Measurements from ENCODE around the gene LRRC39.
"Not testable (repeated sequence)": the region's sequence is repeated elsewhere in the genome, so short reads cannot be mapped to it uniquely, and the experiment has no call there.

LRRC39 gene

GRCh38 chr1:100178091-100178490 lies at the start of gene LRRC39:
LRRC39 (minus strand) TSS chr1:100178256; CDS start chr1:100168516, 9,740 bp downstream.
- DNase-seq (ENCODE audit: low read depth): no peak

- DNase-seq (ENCODE audit: low read depth): no peak
Measured at GRCh38 chr1:100222428-100222827, 44.4 kb upstream of the LRRC39 start.

GRCh38 chr1:100219883-100220282 lies 41.8 kb upstream of the LRRC39 start:
- no peak for DNase-seq (ENCODE audit: low read depth)

GRCh38 chr1:100219457-100219856 lies 41.4 kb upstream of the LRRC39 start:
- DNase-seq (ENCODE audit: low read depth): no peak

- DNase-seq (ENCODE audit: low read depth): no peak
Measured at GRCh38 chr1:100217834-100218233, 39.8 kb upstream of the LRRC39 start.

- no peak for DNase-seq (ENCODE audit: low read depth)
Measured at GRCh38 chr1:100215101-100215500, 37.0 kb upstream of the LRRC39 start.

GRCh38 chr1:100213141-100213540 lies 35.1 kb upstream of the LRRC39 start:
- no peak for DNase-seq (ENCODE audit: low read depth)

- DNase-seq (ENCODE audit: low read depth): no peak
Measured at GRCh38 chr1:100206301-100206700, 28.2 kb upstream of the LRRC39 start.

- DNase-seq (ENCODE audit: low read depth): not testable (repeated sequence)
Measured at GRCh38 chr1:100205593-100205992, 27.5 kb upstream of the LRRC39 start.

GRCh38 chr1:100205103-100205502 lies 27.0 kb upstream of the LRRC39 start:
- not testable (repeated sequence) for DNase-seq (ENCODE audit: low read depth)

- DNase-seq (ENCODE audit: low read depth): not testable (repeated sequence)
Measured at GRCh38 chr1:100202703-100203102, 24.6 kb upstream of the LRRC39 start.

GRCh38 chr1:100200060-100200459 lies 22.0 kb upstream of the LRRC39 start:
- not testable (repeated sequence) for DNase-seq (ENCODE audit: low read depth)

GRCh38 chr1:100198596-100198995 lies 20.5 kb upstream of the LRRC39 start:
- no peak for DNase-seq (ENCODE audit: low read depth)

GRCh38 chr1:100188617-100189016 lies 10.6 kb upstream of the LRRC39 start:
- peak; percentile 59 for DNase-seq (ENCODE audit: low read depth)

GRCh38 chr1:100187912-100188311 lies 9.9 kb upstream of the LRRC39 start:
- peak; percentile 9 for DNase-seq (ENCODE audit: low read depth)

- DNase-seq (ENCODE audit: low read depth): no peak
Measured at GRCh38 chr1:100184536-100184935, 6.5 kb upstream of the LRRC39 start.

GRCh38 chr1:100183370-100183769 lies 5.3 kb upstream of the LRRC39 start:
- DNase-seq (ENCODE audit: low read depth): no peak

- no peak for DNase-seq (ENCODE audit: low read depth)
Measured at GRCh38 chr1:100177295-100178041, 588 bp downstream of the LRRC39 start.

GRCh38 chr1:100168051-100168450 lies 10.0 kb downstream of the LRRC39 start:
- no peak for DNase-seq (ENCODE audit: low read depth)

- DNase-seq (ENCODE audit: low read depth): no peak
Measured at GRCh38 chr1:100164702-100165101, 13.4 kb downstream of the LRRC39 start.

- DNase-seq (ENCODE audit: low read depth): peak; percentile 89
Measured at GRCh38 chr1:100164216-100164615, 13.8 kb downstream of the LRRC39 start.

- DNase-seq (ENCODE audit: low read depth): no peak
Measured at GRCh38 chr1:100162881-100163280, 15.2 kb downstream of the LRRC39 start.

GRCh38 chr1:100152271-100152670 lies 25.8 kb downstream of the LRRC39 start:
- no peak for DNase-seq (ENCODE audit: low read depth)

- no peak for DNase-seq (ENCODE audit: low read depth)
Measured at GRCh38 chr1:100151679-100152078, 26.4 kb downstream of the LRRC39 start.
